Esophagus muscularis mucosa (tissue), 4 donors: ENCODE data around the gene OR5D13. TPM values are rescaled to one million over a fixed set of nuclear protein-coding genes. Genes with fewer than 3 reads are reported as not detected.

Experiments used
- DNase-seq: peaks from one replicate; pipeline ENCODE4 v3.0.0-alpha.2; 2017; ENCODE audit errors: extremely low spot score
- H3K27ac ChIP-seq, 4 donors: fragments of 200-600 bp; sonication (generic); replicated peaks in 1 of 4; 1 replicate in 3 of 4; 2 replicates in 1 of 4; pipeline ENCODE4 v1.5.1; 2016 to 2019; ENCODE audit warnings: mild to moderate bottlenecking in 1 of 4
- H3K27me3 ChIP-seq, 4 donors: fragments of 200-600 bp; sonication (generic); one replicate each; pipeline versions ENCODE4 v1.5.1 to v1.6.0; 2016 to 2019
- H3K36me3 ChIP-seq, 4 donors: fragments of 200-600 bp; sonication (generic); one replicate each; pipeline ENCODE4 v1.5.1; 2016 to 2019
- H3K4me1 ChIP-seq, 4 donors: fragments of 200-600 bp; sonication (generic); one replicate each; pipeline ENCODE4 v1.5.1; 2016 to 2019
- H3K4me3 ChIP-seq, 4 donors: fragments of 200-600 bp; sonication (generic); 1 replicate in 2 of 4; 2 replicates in 2 of 4; pipeline ENCODE4 v1.5.1; 2016 to 2019; ENCODE audit warnings: mild to moderate bottlenecking in 4 of 4, moderate library complexity in 1 of 4
- H3K9me3 ChIP-seq, 4 donors: fragments of 200-600 bp; sonication (generic); 1 replicate in 3 of 4; 2 replicates in 1 of 4; pipeline ENCODE4 v1.5.1; 2016 to 2019
- CTCF ChIP-seq, 3 experiments: fragments of 200-600 bp in 2 of 3; fragments of 450-650 bp in 1 of 3; sonication (generic) in 2 of 3; IDR thresholded peaks; one replicate each; pipeline ENCODE4 v1.5.1; 2017 to 2019; ENCODE audit warnings: antibody characterized with exemption in 3 of 3, mild to moderate bottlenecking in 2 of 3, moderate library complexity in 1 of 3
- EP300 ChIP-seq: sonication (generic); formaldehyde crosslinking; IDR thresholded peaks from one replicate; pipeline ENCODE4 v1.6.1; 2017; ENCODE audit warnings: antibody characterized with exemption
- POLR2A ChIP-seq: fragments of 450-650 bp; IDR thresholded peaks from one replicate; pipeline ENCODE4 v1.6.1; 2017; ENCODE audit warnings: antibody characterized with exemption, moderate library complexity, mild to moderate bottlenecking, low read depth
- POLR2AphosphoS5 ChIP-seq, 2 donors: sonication (generic); formaldehyde crosslinking; IDR thresholded peaks; one replicate each; pipeline ENCODE4 v1.6.1; 2017; ENCODE audit warnings: antibody characterized with exemption in 2 of 2
- WGBS: methylation state at CpG from one replicate; pipeline ENCODE4 v1.1.5; 2018; 5-methylcytosine and 5-hydroxymethylcytosine counted together
- intact Hi-C: fragments of 100-400 bp; cut with DNase I; formaldehyde crosslinking; loops from one replicate; pipeline ENCODE4 v1.15.1; 2023
- total RNA-seq, 4 donors: library from RNA; depleted of rRNA; stranded (reverse); fragments of >200 nt; gene quantifications; one replicate each; pipeline versions ENCODE4 v1.1.0 to v1.2.1, GENCODE V29; 2016

Gene OR5D13
- not detected for total RNA-seq

- Histone ChIP-seq H3K9me3 (peaks cover 0 to 5% (median 0%) of the 10 kb centered on the region in 4 donors), H3K4me3 (no peak within 1 kb of the TSS), H3K27me3 (no peaks in the 10 kb centered on the region), H3K36me3 (no peaks in the 10 kb centered on the region), H3K27ac (no peak within 1 kb of the TSS), H3K4me1 (no peaks in the 10 kb centered on the region)
- intact Hi-C loops: no loop called here
- TF ChIP-seq POLR2A: no peak
- DNase-seq: no peak
Observed at GRCh38 chr11:55773138-55773537, at the start of gene OR5D13. Gene OR5D13, plus strand, starts transcription at chr11:55773438. Its CDS starts 0 bp downstream, at chr11:55773438.

- no peak for TF ChIP-seq POLR2AphosphoS5 (IDR thresholded peaks at IDR 0.05)
- no peak for TF ChIP-seq POLR2A
- no peak for TF ChIP-seq EP300
- no peak for TF ChIP-seq CTCF (IDR thresholded peaks at IDR 0.05)
Observed at GRCh38 chr11:55726715-55727324, 46.4 kb upstream of the OR5D13 start.

GRCh38 chr11:55732936-55733335 is 40.3 kb upstream of the OR5D13 start:
- H3K4me1 ChIP-seq: no peaks in the 10 kb centered on the region
- intact Hi-C loops: no loop called here
- no peaks in the 10 kb centered on the region for H3K27me3 ChIP-seq
- H3K9me3 ChIP-seq: no peaks in the 10 kb centered on the region
- WGBS: 56% methylated on average over 3 of the region's 3 CpGs
- TF ChIP-seq POLR2A: no peak
- no peak for TF ChIP-seq EP300
- no peak for TF ChIP-seq CTCF (IDR thresholded peaks at IDR 0.05)
- TF ChIP-seq POLR2AphosphoS5 (IDR thresholded peaks at IDR 0.05): no peak
- no peak overlapping the region for H3K27ac ChIP-seq
- H3K4me3 ChIP-seq: no peak overlapping the region
- DNase-seq: no peak
- H3K36me3 ChIP-seq: no peaks in the 10 kb centered on the region

More at GRCh38 chr11:55726715-55727324, 46.4 kb upstream of the OR5D13 start:
- Histone ChIP-seq H3K27ac (no peak overlapping the region), H3K4me1 (no peaks in the 10 kb centered on the region), H3K36me3 (no peaks in the 10 kb centered on the region), H3K27me3 (no peaks in the 10 kb centered on the region), H3K9me3 (no peaks in the 10 kb centered on the region), H3K4me3 (no peak overlapping the region)
- DNase-seq: no peak
- WGBS: 22% methylated on average over 5 of the region's 5 CpGs
- intact Hi-C loops: no loop called here

GRCh38 chr11:55791606-55792005 is 18.4 kb downstream of the OR5D13 start:
- Histone ChIP-seq H3K4me1 (no peaks in the 10 kb centered on the region), H3K4me3 (no peak overlapping the region), H3K9me3 (no peaks in the 10 kb centered on the region), H3K36me3 (no peaks in the 10 kb centered on the region), H3K27ac (no peak overlapping the region), H3K27me3 (no peaks in the 10 kb centered on the region)
- TF ChIP-seq POLR2AphosphoS5 (IDR thresholded peaks at IDR 0.05): no peak
- TF ChIP-seq EP300: no peak
- TF ChIP-seq CTCF (IDR thresholded peaks at IDR 0.05): no peak
- no peak for TF ChIP-seq POLR2A
- intact Hi-C loops: no loop called here
- WGBS: 77% methylated on average over 1 of the region's 1 CpG
- DNase-seq: no peak

- DNase-seq: no peak
- TF ChIP-seq POLR2A (no peak), EP300 (no peak), CTCF (IDR thresholded peaks at IDR 0.05) (no peak), POLR2AphosphoS5 (IDR thresholded peaks at IDR 0.05) (no peak)
- 48% methylated on average over 2 of the region's 2 CpGs for WGBS
- intact Hi-C loops: no loop called here
- Histone ChIP-seq H3K36me3 (no peaks in the 10 kb centered on the region), H3K4me1 (no peaks in the 10 kb centered on the region), H3K9me3 (no peaks in the 10 kb centered on the region), H3K27ac (no peak overlapping the region), H3K27me3 (no peaks in the 10 kb centered on the region), H3K4me3 (no peak overlapping the region)
Observed at GRCh38 chr11:55793321-55793720, 20.1 kb downstream of the OR5D13 start.
